ENCODE results near the gene PRKG1. TPM values are rescaled to one million over a fixed set of nuclear protein-coding genes. Genes with fewer than 3 reads are reported as not detected.
A peak's percentile ranks its signal among the peaks of the same experiment; 100 is the strongest.

The PRKG1 gene
- total RNA-seq, 2 donors from 2014 or later, result 1.3 to 2.7 TPM

DNA sequence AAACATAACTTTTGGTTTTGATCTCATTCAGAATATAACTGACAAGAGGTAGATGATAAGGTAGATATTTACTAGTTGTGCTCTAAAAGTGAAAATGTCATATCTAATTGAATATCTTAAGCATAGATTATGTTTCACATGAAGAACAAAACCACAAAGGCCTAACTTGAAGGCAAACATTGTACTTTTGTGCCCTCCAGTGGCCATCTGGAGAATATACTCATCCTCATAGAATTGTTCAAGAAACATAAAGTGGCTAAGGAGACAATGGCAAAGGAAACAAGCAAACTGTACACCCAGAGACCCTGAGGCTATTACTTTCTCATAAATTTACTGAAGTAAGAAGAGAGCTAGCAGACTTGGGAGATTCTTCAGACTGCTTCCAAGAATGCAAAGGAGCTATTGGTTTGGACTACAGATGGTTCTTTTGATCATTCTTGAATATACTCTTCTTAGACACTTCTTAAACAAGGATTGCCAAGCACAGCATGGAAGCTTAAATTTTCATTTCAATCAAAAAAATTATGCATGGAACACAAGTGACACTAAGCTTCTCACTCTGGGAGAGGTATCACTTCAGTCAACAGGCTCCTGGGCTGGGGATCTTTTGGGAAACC, 1141.6 kb downstream of the PRKG1 start:
- H3K4me3 ChIP-seq (ENCODE audit: low read length), result no peak overlapping the region
- TF ChIP-seq CTCF (conservative IDR thresholded peaks at IDR 0.05), result peak; percentile 90
- no peak overlapping the region for H3K27ac Mint-ChIP-seq
- peaks cover 8% of the 10 kb centered on the region for H3K4me1 Mint-ChIP-seq
- H3K27me3 Mint-ChIP-seq (ENCODE audit: insufficient read depth), result no peaks in the 10 kb centered on the region
- no peaks in the 10 kb centered on the region for H3K36me3 ChIP-seq (ENCODE audit: control insufficient read depth, insufficient read depth, low read length)
- H3K27ac ChIP-seq (ENCODE audit: low read depth, low read length), result no peak overlapping the region
- no peaks in the 10 kb centered on the region for H3K9me3 ChIP-seq (ENCODE audit: control insufficient read depth, low read length)
- H3K9me3 Mint-ChIP-seq, result no peaks in the 10 kb centered on the region
- peak; percentile 67 for DNase-seq
- no peaks in the 10 kb centered on the region for H3K27me3 ChIP-seq (ENCODE audit: control insufficient read depth, insufficient read depth, low read length, poor library complexity, severe bottlenecking)
- no peak overlapping the region for H3K9ac ChIP-seq (ENCODE audit: extremely low read depth, low read length, poor library complexity, severe bottlenecking)
- H3K4me1 ChIP-seq (ENCODE audit: control insufficient read depth, insufficient read depth, low read length), result no peaks in the 10 kb centered on the region
- H3K36me3 Mint-ChIP-seq (ENCODE audit: low read depth), result no peaks in the 10 kb centered on the region
- no peak overlapping the region for H3K4me3 Mint-ChIP-seq

GRCh38 chr10:52216852-52217251, 1142.6 kb downstream of the PRKG1 start:
- Histone ChIP-seq H3K4me1 (ENCODE audit: control insufficient read depth, insufficient read depth, low read length) (no peaks in the 10 kb centered on the region), H3K4me3 (ENCODE audit: low read length) (no peak overlapping the region), H3K27ac (ENCODE audit: low read depth, low read length) (no peak overlapping the region), H3K9ac (ENCODE audit: extremely low read depth, low read length, poor library complexity, severe bottlenecking) (no peak overlapping the region), H3K27me3 (ENCODE audit: control insufficient read depth, insufficient read depth, low read length, poor library complexity, severe bottlenecking) (no peaks in the 10 kb centered on the region), H3K9me3 (ENCODE audit: control insufficient read depth, low read length) (no peaks in the 10 kb centered on the region), H3K36me3 (ENCODE audit: control insufficient read depth, insufficient read depth, low read length) (no peaks in the 10 kb centered on the region)
- Mint-ChIP-seq H3K36me3 (ENCODE audit: low read depth) (no peaks in the 10 kb centered on the region), H3K4me3 (no peak overlapping the region), H3K9me3 (no peaks in the 10 kb centered on the region), H3K4me1 (peaks cover 8% of the 10 kb centered on the region), H3K27me3 (ENCODE audit: insufficient read depth) (no peaks in the 10 kb centered on the region), H3K27ac (no peak overlapping the region)
- 82 to 93% methylated on average over 2 of the region's 2 CpGs for WGBS, 2 experiments (ENCODE audit: insufficient coverage in 1 of 2, insufficient read length in 1 of 2)
- DNase-seq, result no peak
- no peak for TF ChIP-seq CTCF (conservative IDR thresholded peaks at IDR 0.05)

DNA sequence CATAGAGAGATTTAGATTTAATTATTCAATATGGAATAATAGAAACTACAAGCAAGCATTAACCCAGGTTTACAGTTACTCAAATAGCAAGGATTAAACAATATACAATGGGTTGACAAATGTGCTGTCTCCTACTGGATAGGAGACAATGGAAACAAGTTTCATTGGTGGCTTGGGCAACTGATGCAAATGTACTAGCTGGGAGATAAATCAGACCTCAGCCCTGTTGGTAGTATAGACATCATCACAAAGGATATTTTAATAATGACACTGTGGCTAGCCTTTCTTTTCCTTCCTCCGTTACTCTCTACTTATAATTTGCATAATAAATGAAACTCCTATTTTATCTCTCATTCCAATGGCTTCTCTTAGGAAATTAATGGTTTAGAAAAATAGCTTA, 1143.2 kb downstream of the PRKG1 start:
- Histone ChIP-seq H3K36me3 (ENCODE audit: control insufficient read depth, insufficient read depth, low read length) (no peaks in the 10 kb centered on the region), H3K9me3 (ENCODE audit: control insufficient read depth, low read length) (no peaks in the 10 kb centered on the region), H3K4me1 (ENCODE audit: control insufficient read depth, insufficient read depth, low read length) (no peaks in the 10 kb centered on the region), H3K4me3 (ENCODE audit: low read length) (no peak overlapping the region), H3K27ac (ENCODE audit: low read depth, low read length) (no peak overlapping the region), H3K27me3 (ENCODE audit: control insufficient read depth, insufficient read depth, low read length, poor library complexity, severe bottlenecking) (no peaks in the 10 kb centered on the region), H3K9ac (ENCODE audit: extremely low read depth, low read length, poor library complexity, severe bottlenecking) (no peak overlapping the region)
- Mint-ChIP-seq H3K9me3 (no peaks in the 10 kb centered on the region), H3K4me1 (peaks cover 4% of the 10 kb centered on the region), H3K27me3 (ENCODE audit: insufficient read depth) (no peaks in the 10 kb centered on the region), H3K36me3 (ENCODE audit: low read depth) (no peaks in the 10 kb centered on the region), H3K27ac (no peak overlapping the region), H3K4me3 (no peak overlapping the region)
- WGBS, 2 experiments (ENCODE audit: insufficient coverage in 1 of 2, insufficient read length in 1 of 2), result 75% methylated on average over 1 of the region's 1 CpG; no CpG with 5 or more reads in 1 of the 2 experiments
- no peak for TF ChIP-seq CTCF (conservative IDR thresholded peaks at IDR 0.05)
- DNase-seq, result no peak
